Measurements from ENCODE around the gene MAZ. TPM values are rescaled to one million over a fixed set of nuclear protein-coding genes. Genes with fewer than 3 reads are reported as not detected.
"Not testable (repeated sequence)": the region's sequence is repeated elsewhere in the genome, so short reads cannot be mapped to it uniquely, and the experiment has no call there.

MAZ gene
- total and polyA plus RNA-seq, 4 donors, result 94.9 to 170 (median 136) TPM

GRCh38 chr16:29791845-29792807 lies 14.2 kb upstream of the MAZ start:
- DNase-seq (no peak), ATAC-seq (ENCODE audit: insufficient read depth, low FRiP score) (no peak)
- TF ChIP-seq, protein P1, sequence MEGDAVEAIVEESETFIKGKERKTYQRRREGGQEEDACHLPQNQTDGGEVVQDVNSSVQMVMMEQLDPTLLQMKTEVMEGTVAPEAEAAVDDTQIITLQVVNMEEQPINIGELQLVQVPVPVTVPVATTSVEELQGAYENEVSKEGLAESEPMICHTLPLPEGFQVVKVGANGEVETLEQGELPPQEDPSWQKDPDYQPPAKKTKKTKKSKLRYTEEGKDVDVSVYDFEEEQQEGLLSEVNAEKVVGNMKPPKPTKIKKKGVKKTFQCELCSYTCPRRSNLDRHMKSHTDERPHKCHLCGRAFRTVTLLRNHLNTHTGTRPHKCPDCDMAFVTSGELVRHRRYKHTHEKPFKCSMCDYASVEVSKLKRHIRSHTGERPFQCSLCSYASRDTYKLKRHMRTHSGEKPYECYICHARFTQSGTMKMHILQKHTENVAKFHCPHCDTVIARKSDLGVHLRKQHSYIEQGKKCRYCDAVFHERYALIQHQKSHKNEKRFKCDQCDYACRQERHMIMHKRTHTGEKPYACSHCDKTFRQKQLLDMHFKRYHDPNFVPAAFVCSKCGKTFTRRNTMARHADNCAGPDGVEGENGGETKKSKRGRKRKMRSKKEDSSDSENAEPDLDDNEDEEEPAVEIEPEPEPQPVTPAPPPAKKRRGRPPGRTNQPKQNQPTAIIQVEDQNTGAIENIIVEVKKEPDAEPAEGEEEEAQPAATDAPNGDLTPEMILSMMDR (IDR thresholded peaks at IDR 0.05; ENCODE audit: control extremely low read depth, extremely low read depth), result no peak
- no peak overlapping the region for H3K4me3 ChIP-seq
- peaks cover 0 to 8% (median 2%) of the 10 kb centered on the region in 4 donors for H3K36me3 ChIP-seq (ENCODE audit: control insufficient read depth in 4 of 4, insufficient read depth in 4 of 4, low read length in 4 of 4)
- 64 to 76% methylated on average over 9 of the region's 9 CpGs for WGBS, 2 donors
- peak overlapping the region in 1 of 2 donors; percentile 63 for H3K9ac ChIP-seq (ENCODE audit: insufficient read depth in 1 of 2, low read length in 2 of 2)
- no peaks in the 10 kb centered on the region for H3K27me3 ChIP-seq (ENCODE audit: control insufficient read depth in 3 of 3, insufficient read depth in 3 of 3, low read length in 2 of 3)
- no peak overlapping the region for H3K27ac ChIP-seq (ENCODE audit: low read depth in 1 of 2, low read length in 1 of 2)
- H3K9me3 ChIP-seq (ENCODE audit: control insufficient read depth in 4 of 4, insufficient read depth in 3 of 4, low read length in 3 of 4), result no peaks in the 10 kb centered on the region
- peaks cover 2 to 23% (median 6%) of the 10 kb centered on the region in 5 donors for H3K4me1 ChIP-seq (ENCODE audit: control insufficient read depth in 5 of 5, insufficient read depth in 5 of 5, low read length in 5 of 5)

GRCh38 chr16:29793153-29793552 lies 13.2 kb upstream of the MAZ start:
- Histone ChIP-seq H3K36me3 (ENCODE audit: control insufficient read depth in 4 of 4, insufficient read depth in 4 of 4, low read length in 4 of 4) (peaks cover 0 to 17% (median 7%) of the 10 kb centered on the region in 4 donors), H3K4me1 (ENCODE audit: control insufficient read depth in 5 of 5, insufficient read depth in 5 of 5, low read length in 5 of 5) (peaks cover 2 to 23% (median 6%) of the 10 kb centered on the region in 5 donors)
- H3K4me3 ChIP-seq; DNase-seq; ATAC-seq (ENCODE audit: insufficient read depth, low FRiP score); H3K9me3 ChIP-seq (ENCODE audit: control insufficient read depth in 4 of 4, insufficient read depth in 3 of 4, low read length in 3 of 4); H3K27ac ChIP-seq (ENCODE audit: low read depth in 1 of 2, low read length in 1 of 2); H3K27me3 ChIP-seq (ENCODE audit: control insufficient read depth in 3 of 3, insufficient read depth in 3 of 3, low read length in 2 of 3); H3K9ac ChIP-seq (ENCODE audit: insufficient read depth in 1 of 2, low read length in 2 of 2): not testable (repeated sequence)
- WGBS, 2 donors, result 90 to 91% methylated on average over 18 of the region's 18 CpGs

- ATAC-seq (ENCODE audit: insufficient read depth, low FRiP score) (no peak), DNase-seq (no peak)
- Histone ChIP-seq H3K4me1 (ENCODE audit: control insufficient read depth in 5 of 5, insufficient read depth in 5 of 5, low read length in 5 of 5) (peaks cover 2 to 23% (median 6%) of the 10 kb centered on the region in 5 donors), H3K9me3 (ENCODE audit: control insufficient read depth in 4 of 4, insufficient read depth in 3 of 4, low read length in 3 of 4) (no peaks in the 10 kb centered on the region), H3K27me3 (ENCODE audit: control insufficient read depth in 3 of 3, insufficient read depth in 3 of 3, low read length in 2 of 3) (no peaks in the 10 kb centered on the region), H3K4me3 (no peak overlapping the region), H3K27ac (ENCODE audit: low read depth in 1 of 2, low read length in 1 of 2) (no peak overlapping the region), H3K36me3 (ENCODE audit: control insufficient read depth in 4 of 4, insufficient read depth in 4 of 4, low read length in 4 of 4) (peaks cover 6 to 28% (median 17%) of the 10 kb centered on the region in 4 donors), H3K9ac (ENCODE audit: insufficient read depth in 1 of 2, low read length in 2 of 2) (no peak overlapping the region)
- TF ChIP-seq, protein P1 (IDR thresholded peaks at IDR 0.05; ENCODE audit: control extremely low read depth, extremely low read depth), result no peak
- WGBS, 2 donors, result 90 to 96% methylated on average over 3 of the region's 3 CpGs
Observed at GRCh38 chr16:29794231-29794710, 12.1 kb upstream of the MAZ start.

GRCh38 chr16:29802416-29802935 lies 3.9 kb upstream of the MAZ start:
- H3K27ac ChIP-seq (ENCODE audit: low read depth in 1 of 2, low read length in 1 of 2), result no peak overlapping the region
- DNase-seq (no peak), ATAC-seq (ENCODE audit: insufficient read depth, low FRiP score) (no peak)
- H3K27me3 ChIP-seq (ENCODE audit: control insufficient read depth in 3 of 3, insufficient read depth in 3 of 3, low read length in 2 of 3), result no peaks in the 10 kb centered on the region
- peaks cover 6 to 37% (median 29%) of the 10 kb centered on the region in 4 donors for H3K36me3 ChIP-seq (ENCODE audit: control insufficient read depth in 4 of 4, insufficient read depth in 4 of 4, low read length in 4 of 4)
- TF ChIP-seq, protein P1 (IDR thresholded peaks at IDR 0.05; ENCODE audit: control extremely low read depth, extremely low read depth), result no peak
- WGBS, 2 donors, result 95 to 97% methylated on average over 8 of the region's 8 CpGs
- no peaks in the 10 kb centered on the region for H3K9me3 ChIP-seq (ENCODE audit: control insufficient read depth in 4 of 4, insufficient read depth in 3 of 4, low read length in 3 of 4)
- H3K4me3 ChIP-seq, result no peak overlapping the region
- H3K9ac ChIP-seq (ENCODE audit: insufficient read depth in 1 of 2, low read length in 2 of 2), result no peak overlapping the region
- peaks cover 0 to 18% (median 7%) of the 10 kb centered on the region in 5 donors for H3K4me1 ChIP-seq (ENCODE audit: control insufficient read depth in 5 of 5, insufficient read depth in 5 of 5, low read length in 5 of 5)

All from lung (tissue), 12 donors.